Measurements from ENCODE around the gene FIG4.

DNA sequence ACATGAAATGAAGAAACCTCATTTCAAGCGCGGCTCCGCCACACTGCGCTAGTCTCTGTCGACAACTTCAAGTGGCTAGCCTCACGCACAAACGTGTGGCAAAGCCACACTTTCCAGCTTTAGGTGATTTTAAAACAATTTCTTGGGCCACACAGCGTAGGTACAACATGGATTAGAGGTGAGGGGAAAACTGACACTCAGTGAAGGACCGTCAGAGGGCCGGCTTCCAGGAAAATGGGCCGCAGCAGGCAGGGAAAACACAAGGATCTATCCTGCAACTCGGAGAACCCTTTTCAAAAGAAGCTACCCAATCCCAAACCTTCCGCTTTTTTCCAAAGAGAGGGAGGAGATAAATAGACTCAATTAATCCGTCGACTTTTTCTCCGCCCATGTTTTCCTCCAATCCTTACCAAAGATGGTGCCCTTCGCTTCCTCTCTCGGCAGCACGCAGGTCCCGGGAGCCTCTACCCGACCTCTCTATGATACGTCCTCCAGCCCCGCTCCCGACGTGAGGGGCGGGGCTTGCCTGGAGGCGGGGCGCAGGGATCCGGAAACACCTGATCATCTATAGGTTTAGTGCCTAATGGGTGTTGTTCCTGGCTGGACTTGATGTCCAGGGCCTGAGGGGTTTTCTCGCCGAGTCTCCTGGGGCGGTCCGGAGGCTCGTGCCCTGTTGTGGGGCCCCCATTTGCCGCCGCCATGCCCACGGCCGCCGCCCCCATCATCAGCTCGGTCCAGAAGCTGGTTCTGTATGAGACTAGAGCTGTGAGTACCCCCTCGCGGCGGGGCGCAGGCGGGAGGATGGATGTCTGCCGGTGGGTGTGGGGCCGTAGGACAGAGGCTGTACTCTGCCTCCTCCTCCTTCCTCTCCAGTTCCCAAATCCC lies at the start of gene FIG4, which contains the start of gene AK9:
- TF ChIP-seq, protein P1, sequence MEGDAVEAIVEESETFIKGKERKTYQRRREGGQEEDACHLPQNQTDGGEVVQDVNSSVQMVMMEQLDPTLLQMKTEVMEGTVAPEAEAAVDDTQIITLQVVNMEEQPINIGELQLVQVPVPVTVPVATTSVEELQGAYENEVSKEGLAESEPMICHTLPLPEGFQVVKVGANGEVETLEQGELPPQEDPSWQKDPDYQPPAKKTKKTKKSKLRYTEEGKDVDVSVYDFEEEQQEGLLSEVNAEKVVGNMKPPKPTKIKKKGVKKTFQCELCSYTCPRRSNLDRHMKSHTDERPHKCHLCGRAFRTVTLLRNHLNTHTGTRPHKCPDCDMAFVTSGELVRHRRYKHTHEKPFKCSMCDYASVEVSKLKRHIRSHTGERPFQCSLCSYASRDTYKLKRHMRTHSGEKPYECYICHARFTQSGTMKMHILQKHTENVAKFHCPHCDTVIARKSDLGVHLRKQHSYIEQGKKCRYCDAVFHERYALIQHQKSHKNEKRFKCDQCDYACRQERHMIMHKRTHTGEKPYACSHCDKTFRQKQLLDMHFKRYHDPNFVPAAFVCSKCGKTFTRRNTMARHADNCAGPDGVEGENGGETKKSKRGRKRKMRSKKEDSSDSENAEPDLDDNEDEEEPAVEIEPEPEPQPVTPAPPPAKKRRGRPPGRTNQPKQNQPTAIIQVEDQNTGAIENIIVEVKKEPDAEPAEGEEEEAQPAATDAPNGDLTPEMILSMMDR (IDR thresholded peaks at IDR 0.05), result no peak
- no peak for TF ChIP-seq POLR2A (IDR thresholded peaks at IDR 0.05)

Measured in vagina (tissue), 2 donors.